DMS79 treated with DMSO at 0.1 percent for 48 hours (cell line): ENCODE results near the gene CTBP2.

Experiments
- DNase-seq: peaks from one replicate; lab custom pipeline; 2025; lab: John Stamatoyannopoulos, UW

The CTBP2 gene

GRCh38 chr10:125144693-125145623 is 15.4 kb downstream of the CTBP2 start:
- peak; percentile 30 for DNase-seq

- peak; percentile 49 for DNase-seq
Measured at GRCh38 chr10:125144206-125144605, 16.2 kb downstream of the CTBP2 start.

GRCh38 chr10:125142946-125143345 is 17.4 kb downstream of the CTBP2 start:
- no peak for DNase-seq

DNA sequence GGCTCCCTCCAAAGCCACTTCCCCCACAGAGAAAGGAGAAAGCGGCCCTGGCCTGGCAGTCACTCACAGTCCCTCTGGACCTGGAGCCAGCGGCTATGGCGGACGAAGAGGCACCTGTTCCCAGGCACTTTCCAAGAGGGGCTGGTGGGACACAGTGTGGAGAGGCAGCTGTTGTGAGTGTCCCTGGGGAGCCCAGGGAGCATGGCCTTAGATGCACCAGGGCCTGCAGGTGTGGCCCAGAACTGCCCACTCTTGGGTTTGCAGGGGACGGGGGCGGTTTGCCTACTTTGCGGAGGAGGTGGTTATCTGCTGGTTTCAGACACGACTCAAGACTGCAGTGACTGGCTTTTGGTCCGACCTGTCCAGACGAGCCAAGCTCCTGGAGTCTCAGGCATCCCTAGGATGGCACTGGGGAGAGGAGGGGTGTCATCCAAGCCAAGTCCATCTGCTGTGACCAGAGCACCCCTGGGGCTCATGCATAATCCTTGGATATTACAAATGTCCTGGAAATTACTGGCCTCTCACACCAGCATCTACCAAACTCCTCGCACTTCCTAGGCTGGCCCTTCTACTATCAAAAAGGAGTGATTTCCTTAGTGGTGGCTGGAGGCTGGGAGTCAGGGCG is 18.4 kb downstream of the CTBP2 start:
- DNase-seq, result no peak

DNA sequence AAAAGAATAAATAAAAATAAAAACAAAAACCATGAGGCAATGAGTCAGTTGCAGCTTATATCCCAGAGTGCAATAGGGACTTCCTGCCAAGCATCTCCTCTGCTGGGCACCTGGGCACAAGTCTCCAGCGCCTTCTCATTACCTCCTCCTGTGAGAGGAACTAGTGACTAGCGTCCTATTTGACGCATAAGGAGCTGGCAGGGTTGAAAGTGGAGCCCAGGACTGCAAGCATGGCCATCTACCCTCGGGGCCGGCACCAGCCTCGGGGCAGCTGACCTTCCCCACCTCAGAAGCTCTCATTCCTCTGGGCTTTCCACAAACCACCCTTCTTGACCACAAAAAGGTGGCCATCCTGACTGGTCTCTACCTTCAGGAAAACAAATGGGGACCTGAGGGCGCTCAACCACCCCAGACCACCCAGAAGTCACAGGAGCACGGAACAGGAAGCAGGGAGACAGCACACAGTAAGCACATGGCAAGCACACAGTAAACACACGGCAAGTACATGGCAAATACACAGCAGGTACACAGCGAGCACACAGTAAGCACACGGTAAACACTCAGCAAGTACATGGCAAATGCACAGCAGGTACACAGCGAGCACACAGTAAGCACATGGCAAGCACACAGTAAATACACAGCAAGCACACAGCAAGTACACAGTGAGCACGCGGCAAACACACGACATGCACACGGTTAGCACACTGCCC is 19.1 kb downstream of the CTBP2 start:
- no peak for DNase-seq

DNA sequence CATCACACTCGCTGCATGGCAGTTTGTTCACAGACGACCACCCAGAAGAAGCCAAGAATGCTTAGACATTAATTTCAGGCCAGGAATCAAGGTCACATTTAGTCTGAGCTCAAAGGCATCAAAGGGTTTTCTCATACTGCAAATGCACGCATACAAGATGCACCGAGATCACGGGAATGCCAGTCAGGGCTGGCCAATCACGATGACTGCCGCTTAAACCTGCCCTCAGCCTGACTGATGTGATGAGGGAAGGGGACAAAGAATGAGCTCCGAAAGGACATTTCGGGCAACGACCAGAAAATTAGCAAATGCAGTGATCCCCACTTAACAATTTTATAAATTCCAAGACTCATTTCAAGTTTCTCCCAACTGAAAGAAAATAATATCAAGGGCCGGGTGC is 20.2 kb downstream of the CTBP2 start:
- DNase-seq, result no peak

DNA sequence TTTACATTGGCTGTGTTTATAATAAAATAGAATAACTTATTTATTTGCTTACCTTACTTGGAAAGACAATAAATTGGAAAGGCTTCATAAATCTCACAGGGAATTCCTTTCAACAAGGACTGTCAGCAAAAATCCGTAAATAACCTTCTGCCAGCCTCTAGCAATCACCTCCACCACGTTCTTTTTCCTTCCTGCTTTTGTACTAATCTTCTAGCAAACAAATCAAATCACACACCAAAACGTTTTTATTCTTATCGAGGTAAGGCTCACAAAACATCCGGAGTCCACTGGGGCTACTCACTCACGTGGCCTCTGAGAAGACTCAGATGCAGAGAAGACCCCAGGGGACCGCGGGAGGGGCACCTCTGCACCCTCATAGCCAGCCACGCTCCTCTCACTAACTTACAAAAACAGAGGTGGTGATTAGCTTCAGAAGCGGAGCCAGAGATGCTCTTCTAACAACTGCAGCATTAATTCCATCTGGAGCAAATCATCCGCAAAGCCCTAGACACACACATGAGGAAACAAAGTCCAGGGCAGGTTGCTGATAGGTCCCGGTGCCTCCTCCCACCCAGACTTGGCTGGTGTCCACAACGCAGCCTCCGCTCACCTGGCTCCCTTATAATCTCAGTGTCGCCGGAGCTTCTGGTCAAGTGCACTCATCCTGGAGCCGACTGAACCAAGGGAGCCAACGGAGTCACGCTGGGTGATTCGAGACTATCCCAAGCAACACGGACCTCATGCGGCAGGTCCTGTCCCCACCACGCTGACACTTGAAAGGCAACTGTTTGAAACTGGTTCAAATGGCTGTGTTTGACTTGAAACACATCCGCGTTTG is 22.5 kb downstream of the CTBP2 start:
- DNase-seq, result peak; percentile 90

GRCh38 chr10:125136087-125136486 is 24.3 kb downstream of the CTBP2 start:
- DNase-seq, result no peak

DNA sequence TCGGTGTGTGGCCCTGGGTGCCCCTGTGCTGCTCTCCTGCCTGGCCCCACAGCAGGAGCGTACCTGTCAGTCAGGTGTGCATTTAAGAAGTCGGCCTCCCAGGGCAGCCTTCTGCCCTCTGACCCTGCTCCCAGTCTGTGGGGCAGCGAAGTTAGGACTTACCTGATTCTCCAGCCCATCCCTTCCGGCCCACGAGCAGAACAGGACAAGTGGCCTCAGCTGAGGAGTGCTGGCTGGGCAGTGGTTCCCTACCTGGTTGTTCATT is 24.7 kb downstream of the CTBP2 start:
- no peak for DNase-seq

GRCh38 chr10:125134916-125135770 is 25.2 kb downstream of the CTBP2 start:
- no peak for DNase-seq

- DNase-seq, result no peak
Measured at GRCh38 chr10:125134483-125134848, 25.9 kb downstream of the CTBP2 start.

DNA sequence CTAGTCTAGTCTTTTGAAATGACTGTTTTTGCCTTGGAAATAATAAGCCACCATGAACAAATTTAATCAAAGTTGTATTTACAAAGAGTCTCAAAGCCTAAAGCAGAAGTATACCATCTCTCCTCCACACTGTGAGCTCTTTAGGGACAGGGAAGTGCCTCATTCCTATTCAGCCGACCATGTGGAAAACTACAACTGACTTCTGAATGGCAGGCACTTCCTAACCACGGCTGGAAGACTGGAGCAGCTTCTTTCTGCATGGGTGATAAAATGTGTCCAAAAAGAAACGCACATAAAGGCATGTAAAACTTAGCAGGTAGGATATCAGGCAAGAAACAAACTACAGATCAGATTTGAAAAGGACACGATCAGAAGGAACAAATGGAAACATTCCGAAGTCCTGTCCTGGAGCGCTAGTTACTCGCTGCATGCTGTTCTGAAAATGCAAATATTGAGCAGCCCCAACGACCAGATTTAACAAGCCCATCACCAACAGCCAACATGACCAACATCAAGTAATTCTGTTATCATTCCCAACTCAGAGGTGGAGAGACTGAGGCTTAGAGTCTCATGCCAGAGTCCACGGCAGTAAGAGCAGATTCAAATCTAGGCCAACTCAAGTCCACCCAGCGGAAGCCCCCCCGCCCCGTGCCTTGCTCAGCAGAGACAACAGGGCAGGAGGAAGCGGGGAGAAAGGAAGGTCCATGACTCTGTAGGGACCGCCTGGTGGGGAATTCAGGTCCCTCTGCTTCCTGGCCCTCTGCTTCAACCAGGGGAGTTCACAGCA is 26.5 kb downstream of the CTBP2 start:
- DNase-seq, result no peak

DNA sequence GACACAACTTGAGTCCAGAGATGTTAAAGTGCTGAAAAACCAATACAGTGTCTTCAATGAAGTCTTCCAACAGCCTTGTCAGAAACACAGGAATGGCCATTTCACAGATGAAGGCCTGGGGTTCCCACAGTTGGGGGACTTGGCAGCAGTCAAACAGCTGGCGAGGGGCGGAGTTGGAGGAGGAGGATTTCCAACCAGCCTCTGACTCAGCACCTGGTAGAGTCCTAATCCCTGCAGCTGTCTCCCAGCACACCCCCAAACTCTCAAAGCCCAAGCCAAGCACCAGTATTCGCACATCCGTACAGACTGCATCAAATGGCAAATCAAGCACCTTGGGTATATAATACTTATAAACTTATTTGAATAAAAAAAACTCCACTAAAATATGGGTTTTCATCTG is 28.0 kb downstream of the CTBP2 start:
- DNase-seq, result no peak

DNA sequence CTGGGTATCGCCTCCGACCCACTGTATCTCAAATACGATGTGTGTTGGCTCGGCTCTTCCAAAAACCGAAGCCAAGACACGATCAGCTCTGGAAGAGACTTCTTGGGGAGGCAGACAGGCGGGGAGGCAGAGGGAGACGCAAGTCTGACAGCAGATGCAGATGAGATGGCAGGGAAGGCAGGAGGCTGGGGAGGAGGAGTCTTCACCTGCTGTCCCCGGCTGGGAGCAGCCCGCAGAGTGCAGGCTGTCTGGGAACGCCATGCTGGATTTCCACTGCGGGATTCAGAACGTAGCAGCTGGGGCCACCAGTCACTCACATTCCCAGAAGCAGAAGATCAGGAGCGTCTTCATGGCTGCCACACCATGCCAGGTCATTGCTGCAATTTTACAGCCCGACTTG is 29.4 kb downstream of the CTBP2 start:
- DNase-seq, result no peak

DNA sequence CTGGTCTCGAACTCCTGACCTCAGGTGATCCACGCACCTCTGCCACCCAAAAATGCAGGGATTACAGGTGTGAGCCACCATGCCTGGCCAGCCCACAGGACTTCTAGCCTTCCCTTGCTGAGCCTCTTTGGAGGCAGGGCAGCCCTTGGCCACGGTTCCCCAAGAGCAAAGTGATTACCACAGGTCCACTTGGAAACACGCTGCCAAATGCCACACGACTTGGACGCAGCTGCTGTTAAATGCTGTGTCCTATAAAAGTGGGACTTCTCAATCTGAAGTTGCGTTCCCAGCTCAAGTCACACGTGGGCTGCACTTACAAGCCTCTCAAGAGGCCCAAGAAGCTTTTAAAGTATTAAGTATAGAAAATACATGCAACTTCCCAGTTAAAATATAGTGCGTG is 30.1 kb downstream of the CTBP2 start:
- no peak for DNase-seq

DNA sequence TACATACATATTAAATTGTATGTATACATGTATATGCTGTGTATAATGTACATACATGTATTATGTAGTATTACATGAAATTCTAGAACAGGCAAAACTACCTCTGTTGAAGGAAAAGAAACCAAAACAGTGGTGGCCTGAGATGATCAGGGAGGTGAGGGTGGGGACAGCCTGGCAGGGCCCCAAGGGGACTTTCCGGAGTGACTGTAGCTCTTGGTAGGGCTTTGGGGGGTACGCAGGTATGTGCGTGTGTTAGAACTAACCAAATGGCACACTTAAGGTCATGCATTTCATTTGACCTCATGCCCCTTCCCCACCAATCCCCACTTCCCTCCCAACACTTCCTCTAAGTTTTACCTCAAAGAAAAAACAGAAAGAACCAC is 31.3 kb downstream of the CTBP2 start:
- no peak for DNase-seq

DNA sequence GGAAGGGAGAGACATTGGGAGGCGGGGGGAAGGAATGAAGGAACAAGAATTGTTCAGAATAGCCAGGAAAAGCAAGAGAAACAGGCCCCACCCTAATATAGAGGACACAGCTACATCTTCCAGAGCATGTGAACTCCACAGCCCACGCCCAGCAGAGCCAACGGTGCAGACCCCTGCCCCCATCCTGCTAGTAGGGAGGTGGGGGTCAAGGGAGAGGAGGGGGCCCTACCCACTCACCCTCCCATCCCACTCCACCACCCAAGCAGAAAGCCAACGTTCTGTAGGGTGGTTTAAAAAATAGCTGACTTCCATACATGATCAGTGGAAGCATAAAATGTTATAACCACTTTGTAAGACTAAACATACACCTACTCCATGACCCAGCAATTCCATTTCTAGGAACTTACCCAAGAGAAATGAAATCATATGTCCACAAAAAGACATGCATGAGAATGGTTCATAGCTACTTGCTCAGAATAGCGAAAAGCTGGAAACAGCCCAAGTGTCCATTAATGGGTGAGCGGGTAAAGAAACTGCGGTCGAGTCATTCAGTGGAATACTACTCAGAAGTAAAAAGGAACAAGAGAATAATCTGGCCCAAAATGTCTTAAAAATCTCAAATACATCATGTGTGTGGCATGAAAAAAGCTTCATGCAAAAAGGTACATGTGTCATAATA is 31.8 kb downstream of the CTBP2 start:
- DNase-seq, result no peak

GRCh38 chr10:125127986-125128385 is 32.4 kb downstream of the CTBP2 start:
- DNase-seq, result no peak

- peak; percentile 20 for DNase-seq
Measured at GRCh38 chr10:125127110-125127509, 33.3 kb downstream of the CTBP2 start.
